Immature natural killer cell (primary cell): Measurements from ENCODE around the gene PIGV. TPM values are rescaled to one million over a fixed set of nuclear protein-coding genes. Genes with fewer than 3 reads are reported as not detected.

Experiments used
- DNase-seq, 3 donors: peaks; one replicate each; pipeline ENCODE4 v3.0.0; 2022; ENCODE audit warnings: mixed read lengths in 1 of 3
- H3K27ac Mint-ChIP-seq, 6 donors: one replicate each; pipeline ENCODE4 v1.8.0; 2020; ENCODE audit warnings: mixed read lengths in 6 of 6, mild to moderate bottlenecking in 5 of 6, inconsistent platforms in 4 of 6, moderate library complexity in 3 of 6
- H3K27me3 Mint-ChIP-seq, 3 donors: one replicate each; pipeline ENCODE4 v1.8.0; 2020 to 2021; ENCODE audit warnings: low read depth in 3 of 3, mild to moderate bottlenecking in 3 of 3, mixed read lengths in 3 of 3, moderate library complexity in 3 of 3, inconsistent platforms in 1 of 3
- H3K36me3 Mint-ChIP-seq, 3 donors: one replicate each; pipeline ENCODE4 v1.8.0; 2020; ENCODE audit warnings: mixed read lengths in 3 of 3, inconsistent platforms in 2 of 3, mild to moderate bottlenecking in 2 of 3
- H3K4me1 Mint-ChIP-seq, 2 donors: one replicate each; pipeline ENCODE4 v1.8.0; 2020; ENCODE audit warnings: inconsistent platforms in 2 of 2, mild to moderate bottlenecking in 2 of 2, mixed read lengths in 2 of 2, moderate library complexity in 1 of 2
- H3K4me3 Mint-ChIP-seq, 5 donors: one replicate each; pipeline ENCODE4 v1.8.0; 2020; ENCODE audit warnings: mild to moderate bottlenecking in 5 of 5, mixed read lengths in 5 of 5, inconsistent platforms in 3 of 5, moderate library complexity in 3 of 5
- H3K9me3 Mint-ChIP-seq, 6 donors: one replicate each; pipeline ENCODE4 v1.8.0; 2020; ENCODE audit warnings: mild to moderate bottlenecking in 6 of 6, mixed read lengths in 6 of 6, inconsistent platforms in 4 of 6, moderate library complexity in 3 of 6
- polyA plus RNA-seq, 3 donors: library from polyadenylated mRNA; unstranded; fragments of 300-500 nt; fragmentation: Illumina TruSeq; gene quantifications; one replicate each; pipeline ENCODE4 v1.2.3, GENCODE V29; 2021

The PIGV gene
- polyA plus RNA-seq, 3 donors from 2014 or later, result 9.8 to 20.0 (median 13.7) TPM

GRCh38 chr1:26754086-26754874 is 33.5 kb upstream of the PIGV start:
- Mint-ChIP-seq H3K27me3 (peaks cover 0 to 6% (median 0%) of the 10 kb centered on the region in 3 donors), H3K9me3 (no peaks in the 10 kb centered on the region), H3K36me3 (peaks cover 0 to 14% (median 5%) of the 10 kb centered on the region in 3 donors), H3K4me1 (peaks cover 70 to 76% of the 10 kb centered on the region in 2 donors), H3K27ac (peak overlapping the region; percentile 17 to 80 (median 58)), H3K4me3 (no peak overlapping the region)
- no peak for DNase-seq

GRCh38 chr1:26758358-26758757 is 29.4 kb upstream of the PIGV start:
- Mint-ChIP-seq H3K27ac (peak overlapping the region; percentile 34 to 69 (median 41)), H3K36me3 (peaks cover 0 to 36% (median 22%) of the 10 kb centered on the region in 3 donors), H3K9me3 (no peaks in the 10 kb centered on the region), H3K4me3 (no peak overlapping the region), H3K4me1 (peaks cover 51 to 65% of the 10 kb centered on the region in 2 donors), H3K27me3 (peaks cover 0 to 6% (median 0%) of the 10 kb centered on the region in 3 donors)
- no peak for DNase-seq

DNA sequence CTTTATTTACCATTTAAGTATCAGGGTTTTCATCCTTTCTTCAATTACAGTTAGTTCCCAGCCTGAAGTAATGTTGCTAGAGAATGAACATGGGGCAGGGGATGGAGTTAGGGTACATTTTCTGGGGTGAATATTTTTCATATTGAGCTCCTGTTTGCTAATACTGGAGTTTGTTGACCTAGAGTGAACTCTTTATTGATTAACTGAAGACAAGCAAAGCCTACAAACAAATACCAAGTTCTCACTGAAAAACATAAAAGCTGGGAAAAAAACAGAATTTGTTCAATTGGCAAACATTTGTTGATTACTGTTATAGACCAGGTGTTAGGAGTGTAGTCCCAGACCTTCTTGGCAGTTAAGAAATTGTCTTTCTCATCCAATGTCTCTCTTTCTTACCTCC is 28.2 kb upstream of the PIGV start:
- Mint-ChIP-seq H3K27ac (peak overlapping the region in 4 of 6 donors; percentile 0 to 76 (median 61)), H3K27me3 (peaks cover 0 to 6% (median 0%) of the 10 kb centered on the region in 3 donors), H3K36me3 (peaks cover 0 to 39% (median 21%) of the 10 kb centered on the region in 3 donors), H3K4me1 (peaks cover 45 to 59% of the 10 kb centered on the region in 2 donors), H3K9me3 (no peaks in the 10 kb centered on the region), H3K4me3 (no peak overlapping the region)
- no peak for DNase-seq

GRCh38 chr1:26761217-26761616 is 26.5 kb upstream of the PIGV start:
- Mint-ChIP-seq H3K9me3 (no peaks in the 10 kb centered on the region), H3K4me1 (peaks cover 39 to 59% of the 10 kb centered on the region in 2 donors), H3K36me3 (peaks cover 0 to 44% (median 21%) of the 10 kb centered on the region in 3 donors), H3K4me3 (no peak overlapping the region), H3K27me3 (peaks cover 0 to 3% (median 0%) of the 10 kb centered on the region in 3 donors), H3K27ac (peak overlapping the region in 4 of 6 donors; percentile 23 to 66 (median 37))
- no peak for DNase-seq

- H3K27ac Mint-ChIP-seq, result peak overlapping the region; percentile 17 to 71 (median 63)
- peaks cover 25 to 56% of the 10 kb centered on the region in 2 donors for H3K4me1 Mint-ChIP-seq
- DNase-seq, result no peak
- no peaks in the 10 kb centered on the region for H3K9me3 Mint-ChIP-seq
- peaks cover 23 to 63% (median 23%) of the 10 kb centered on the region in 3 donors for H3K36me3 Mint-ChIP-seq
- no peak overlapping the region for H3K4me3 Mint-ChIP-seq
- peaks cover 0 to 5% (median 2%) of the 10 kb centered on the region in 3 donors for H3K27me3 Mint-ChIP-seq
Measured at GRCh38 chr1:26767714-26768113, 20.0 kb upstream of the PIGV start.

- Mint-ChIP-seq H3K4me3 (peak overlapping the region in 1 of 5 donors; percentile 36), H3K27me3 (peaks cover 3 to 6% (median 4%) of the 10 kb centered on the region in 3 donors)
Measured at GRCh38 chr1:26768755-26769154, 19.0 kb upstream of the PIGV start.

DNA sequence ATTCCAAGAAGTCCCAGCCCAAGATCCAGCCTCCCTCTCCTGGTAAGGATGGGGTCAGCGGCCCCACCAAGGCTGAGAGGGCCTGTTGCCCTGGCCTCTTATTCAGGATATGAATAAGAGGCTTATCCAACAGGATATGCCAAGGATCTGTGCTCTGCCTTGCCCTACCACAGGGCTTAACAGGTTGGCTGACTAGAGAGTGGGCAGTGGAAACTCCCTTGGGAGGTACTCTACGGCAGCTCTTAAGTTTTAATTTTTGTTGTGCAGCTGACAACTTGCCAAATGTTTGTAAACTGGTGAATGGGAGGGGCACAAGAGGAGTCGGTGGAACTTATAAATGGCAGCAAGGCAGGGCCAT is 16.5 kb upstream of the PIGV start:
- peaks cover 3 to 8% (median 4%) of the 10 kb centered on the region in 3 donors for H3K27me3 Mint-ChIP-seq
- H3K9me3 Mint-ChIP-seq, result no peaks in the 10 kb centered on the region
- no peak overlapping the region for H3K4me3 Mint-ChIP-seq
- H3K4me1 Mint-ChIP-seq, result peaks cover 10 to 41% of the 10 kb centered on the region in 2 donors
- peak overlapping the region in 3 of 6 donors; percentile 57 to 76 (median 74) for H3K27ac Mint-ChIP-seq
- DNase-seq, result no peak
- H3K36me3 Mint-ChIP-seq, result peaks cover 28 to 79% (median 40%) of the 10 kb centered on the region in 3 donors

More at GRCh38 chr1:26768755-26769154, 19.0 kb upstream of the PIGV start:
- Mint-ChIP-seq H3K4me1 (peaks cover 19 to 56% of the 10 kb centered on the region in 2 donors), H3K36me3 (peaks cover 23 to 66% (median 26%) of the 10 kb centered on the region in 3 donors), H3K9me3 (no peaks in the 10 kb centered on the region), H3K27ac (peak overlapping the region in 2 of 6 donors; percentile 2 to 70)
- DNase-seq, result no peak

DNA sequence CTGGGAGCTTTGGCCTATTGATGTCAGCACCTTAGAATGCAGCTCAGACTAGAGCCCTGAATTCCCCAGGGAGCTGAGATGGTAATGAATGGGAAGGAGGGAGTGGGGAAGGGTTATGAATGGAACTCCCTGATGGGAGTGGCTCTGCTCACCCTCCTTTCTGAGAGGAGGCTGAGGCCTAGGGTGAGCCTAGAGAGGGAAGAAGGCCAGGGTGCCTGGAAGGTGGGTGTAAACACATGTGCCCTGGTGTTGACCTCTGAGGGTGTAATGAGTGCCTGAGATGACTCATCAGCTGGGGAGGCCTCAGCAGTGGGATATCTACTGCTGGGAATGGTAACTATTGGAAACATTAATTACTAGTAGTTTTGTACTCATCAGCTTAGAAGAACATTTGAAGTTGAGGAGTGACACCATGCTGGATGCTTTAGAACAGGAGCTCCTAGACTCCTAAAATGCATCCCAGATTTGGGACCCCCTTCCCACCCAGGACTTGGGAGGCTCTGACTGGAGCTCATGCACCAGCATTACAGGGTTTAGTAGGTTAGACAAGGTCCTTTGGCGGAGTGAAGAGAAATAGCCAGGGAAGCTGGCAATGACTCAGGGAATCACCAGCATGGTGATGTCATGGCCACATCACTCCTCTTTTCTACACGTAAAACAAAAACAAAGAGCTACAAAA is 16.0 kb upstream of the PIGV start:
- peaks cover 31 to 80% (median 41%) of the 10 kb centered on the region in 3 donors for H3K36me3 Mint-ChIP-seq
- H3K4me1 Mint-ChIP-seq, result peaks cover 8 to 38% of the 10 kb centered on the region in 2 donors
- peaks cover 3 to 8% (median 4%) of the 10 kb centered on the region in 3 donors for H3K27me3 Mint-ChIP-seq
- no peaks in the 10 kb centered on the region for H3K9me3 Mint-ChIP-seq
- no peak overlapping the region for H3K4me3 Mint-ChIP-seq
- H3K27ac Mint-ChIP-seq, result peak overlapping the region in 4 of 6 donors; percentile 57 to 76 (median 74)
- DNase-seq, result no peak

DNA sequence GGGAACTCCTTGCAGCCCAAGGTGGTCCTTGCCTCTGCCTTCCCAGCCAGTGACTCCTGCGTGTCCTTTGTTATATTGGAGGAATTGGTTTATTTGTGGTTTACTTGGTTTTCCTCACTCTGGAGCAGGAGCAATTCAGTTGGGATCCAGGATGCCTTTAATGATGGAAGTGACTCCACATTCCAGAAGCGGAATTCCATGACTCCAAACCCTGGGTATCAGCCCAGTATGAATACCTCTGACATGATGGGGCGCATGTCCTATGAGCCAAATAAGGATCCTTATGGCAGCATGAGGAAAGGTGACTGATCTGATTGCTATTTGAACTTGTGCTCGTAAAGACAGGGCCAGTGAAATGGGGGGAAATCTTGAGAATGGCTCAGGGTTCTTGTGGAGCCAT is 15.1 kb upstream of the PIGV start:
- peaks cover 8 to 29% of the 10 kb centered on the region in 2 donors for H3K4me1 Mint-ChIP-seq
- peaks cover 25 to 73% (median 39%) of the 10 kb centered on the region in 3 donors for H3K36me3 Mint-ChIP-seq
- peaks cover 3 to 8% (median 4%) of the 10 kb centered on the region in 3 donors for H3K27me3 Mint-ChIP-seq
- no peak overlapping the region for H3K4me3 Mint-ChIP-seq
- H3K27ac Mint-ChIP-seq, result peak overlapping the region in 1 of 6 donors; percentile 74
- no peak for DNase-seq
- H3K9me3 Mint-ChIP-seq, result no peaks in the 10 kb centered on the region

DNA sequence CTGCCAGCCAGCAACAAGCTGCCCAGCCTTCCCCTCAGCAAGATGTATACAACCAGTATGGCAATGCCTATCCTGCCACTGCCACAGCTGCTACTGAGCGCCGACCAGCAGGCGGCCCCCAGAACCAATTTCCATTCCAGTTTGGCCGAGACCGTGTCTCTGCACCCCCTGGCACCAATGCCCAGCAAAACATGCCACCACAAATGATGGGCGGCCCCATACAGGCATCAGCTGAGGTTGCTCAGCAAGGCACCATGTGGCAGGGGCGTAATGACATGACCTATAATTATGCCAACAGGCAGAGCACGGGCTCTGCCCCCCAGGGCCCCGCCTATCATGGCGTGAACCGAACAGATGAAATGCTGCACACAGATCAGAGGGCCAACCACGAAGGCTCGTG is 13.3 kb upstream of the PIGV start:
- H3K4me3 Mint-ChIP-seq, result no peak overlapping the region
- DNase-seq, result no peak
- H3K27me3 Mint-ChIP-seq, result peaks cover 3 to 12% (median 4%) of the 10 kb centered on the region in 3 donors
- no peaks in the 10 kb centered on the region for H3K9me3 Mint-ChIP-seq
- H3K27ac Mint-ChIP-seq, result peak overlapping the region in 4 of 6 donors; percentile 19 to 68 (median 38)
- H3K4me1 Mint-ChIP-seq, result peaks cover 13 to 32% of the 10 kb centered on the region in 2 donors
- H3K36me3 Mint-ChIP-seq, result peaks cover 30 to 71% (median 46%) of the 10 kb centered on the region in 3 donors

GRCh38 chr1:26775666-26776065 is 12.1 kb upstream of the PIGV start:
- Mint-ChIP-seq H3K27ac (peak overlapping the region in 5 of 6 donors; percentile 1 to 68 (median 31)), H3K36me3 (peaks cover 27 to 73% (median 45%) of the 10 kb centered on the region in 3 donors), H3K9me3 (no peaks in the 10 kb centered on the region), H3K27me3 (peaks cover 3 to 14% (median 6%) of the 10 kb centered on the region in 3 donors), H3K4me3 (no peak overlapping the region), H3K4me1 (peaks cover 20 to 33% of the 10 kb centered on the region in 2 donors)
- DNase-seq, result no peak

DNA sequence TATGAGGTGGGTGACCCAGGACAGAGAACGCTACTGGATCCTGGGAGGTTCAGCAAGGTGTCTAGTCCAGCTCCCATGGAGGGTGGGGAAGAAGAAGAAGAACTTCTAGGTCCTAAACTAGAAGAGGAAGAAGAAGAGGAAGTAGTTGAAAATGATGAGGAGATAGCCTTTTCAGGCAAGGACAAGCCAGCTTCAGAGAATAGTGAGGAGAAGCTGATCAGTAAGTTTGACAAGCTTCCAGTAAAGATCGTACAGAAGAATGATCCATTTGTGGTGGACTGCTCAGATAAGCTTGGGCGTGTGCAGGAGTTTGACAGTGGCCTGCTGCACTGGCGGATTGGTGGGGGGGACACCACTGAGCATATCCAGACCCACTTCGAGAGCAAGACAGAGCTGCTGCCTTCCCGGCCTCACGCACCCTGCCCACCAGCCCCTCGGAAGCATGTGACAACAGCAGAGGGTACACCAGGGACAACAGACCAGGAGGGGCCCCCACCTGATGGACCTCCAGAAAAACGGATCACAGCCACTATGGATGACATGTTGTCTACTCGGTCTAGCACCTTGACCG is 8.6 kb upstream of the PIGV start:
- Mint-ChIP-seq H3K27ac (peak overlapping the region; percentile 42 to 84 (median 67)), H3K4me3 (no peak overlapping the region), H3K4me1 (peaks cover 47 to 55% of the 10 kb centered on the region in 2 donors), H3K9me3 (no peaks in the 10 kb centered on the region), H3K36me3 (peaks cover 28 to 62% (median 47%) of the 10 kb centered on the region in 3 donors), H3K27me3 (peaks cover 1 to 13% (median 2%) of the 10 kb centered on the region in 3 donors)
- DNase-seq, result no peak

DNA sequence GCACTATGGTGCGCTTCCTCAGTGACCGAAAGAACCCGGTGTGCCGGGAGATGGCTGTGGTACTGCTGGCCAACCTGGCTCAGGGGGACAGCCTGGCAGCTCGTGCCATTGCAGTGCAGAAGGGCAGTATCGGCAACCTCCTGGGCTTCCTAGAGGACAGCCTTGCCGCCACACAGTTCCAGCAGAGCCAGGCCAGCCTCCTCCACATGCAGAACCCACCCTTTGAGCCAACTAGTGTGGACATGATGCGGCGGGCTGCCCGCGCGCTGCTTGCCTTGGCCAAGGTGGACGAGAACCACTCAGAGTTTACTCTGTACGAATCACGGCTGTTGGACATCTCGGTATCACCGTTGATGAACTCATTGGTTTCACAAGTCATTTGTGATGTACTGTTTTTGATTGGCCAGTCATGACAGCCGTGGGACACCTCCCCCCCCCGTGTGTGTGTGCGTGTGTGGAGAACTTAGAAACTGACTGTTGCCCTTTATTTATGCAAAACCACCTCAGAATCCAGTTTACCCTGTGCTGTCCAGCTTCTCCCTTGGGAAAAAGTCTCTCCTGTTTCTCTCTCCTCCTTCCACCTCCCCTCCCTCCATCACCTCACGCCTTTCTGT is 7.3 kb upstream of the PIGV start:
- H3K27me3 Mint-ChIP-seq, result peaks cover 1 to 12% (median 5%) of the 10 kb centered on the region in 3 donors
- peak overlapping the region in 4 of 6 donors; percentile 10 to 72 (median 62) for H3K27ac Mint-ChIP-seq
- DNase-seq, result no peak
- peaks cover 60 to 68% of the 10 kb centered on the region in 2 donors for H3K4me1 Mint-ChIP-seq
- no peak overlapping the region for H3K4me3 Mint-ChIP-seq
- H3K36me3 Mint-ChIP-seq, result peaks cover 23 to 49% (median 41%) of the 10 kb centered on the region in 3 donors
- H3K9me3 Mint-ChIP-seq, result no peaks in the 10 kb centered on the region
